DOHH2 (cell line): ENCODE data around the gene PARVB.

Experiments
- EZH2phosphoT487 ChIP-seq: fragments of 200-600 bp; sonication (generic); IDR thresholded peaks from 2 replicates; pipeline ENCODE4 v1.6.1; 2017; ENCODE audit warnings: borderline replicate concordance, mild to moderate bottlenecking, antibody characterized with exemption, low read length, moderate library complexity, mixed read lengths
- TF ChIP-seq, protein P1 (sequence below): fragments of 200-600 bp; sonication (generic); IDR thresholded peaks from one replicate; pipeline ENCODE4 v1.5.1; 2014; ENCODE audit warnings: antibody characterized with exemption, mild to moderate bottlenecking, low read depth, low read length; ENCODE audit not compliant: poor library complexity, severe bottlenecking

- TF ChIP-seq, protein P1, sequence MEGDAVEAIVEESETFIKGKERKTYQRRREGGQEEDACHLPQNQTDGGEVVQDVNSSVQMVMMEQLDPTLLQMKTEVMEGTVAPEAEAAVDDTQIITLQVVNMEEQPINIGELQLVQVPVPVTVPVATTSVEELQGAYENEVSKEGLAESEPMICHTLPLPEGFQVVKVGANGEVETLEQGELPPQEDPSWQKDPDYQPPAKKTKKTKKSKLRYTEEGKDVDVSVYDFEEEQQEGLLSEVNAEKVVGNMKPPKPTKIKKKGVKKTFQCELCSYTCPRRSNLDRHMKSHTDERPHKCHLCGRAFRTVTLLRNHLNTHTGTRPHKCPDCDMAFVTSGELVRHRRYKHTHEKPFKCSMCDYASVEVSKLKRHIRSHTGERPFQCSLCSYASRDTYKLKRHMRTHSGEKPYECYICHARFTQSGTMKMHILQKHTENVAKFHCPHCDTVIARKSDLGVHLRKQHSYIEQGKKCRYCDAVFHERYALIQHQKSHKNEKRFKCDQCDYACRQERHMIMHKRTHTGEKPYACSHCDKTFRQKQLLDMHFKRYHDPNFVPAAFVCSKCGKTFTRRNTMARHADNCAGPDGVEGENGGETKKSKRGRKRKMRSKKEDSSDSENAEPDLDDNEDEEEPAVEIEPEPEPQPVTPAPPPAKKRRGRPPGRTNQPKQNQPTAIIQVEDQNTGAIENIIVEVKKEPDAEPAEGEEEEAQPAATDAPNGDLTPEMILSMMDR: no peak
- no peak for TF ChIP-seq EZH2phosphoT487
These were observed 25.6 kb downstream of the PARVB start for GRCh38 chr22:44049486-44050231.
